Measurements from ENCODE around the gene FAM234B. TPM values are rescaled to one million over a fixed set of nuclear protein-coding genes. Genes with fewer than 3 reads are reported as not detected.

Gene FAM234B
- total RNA-seq, 1 experiment from 2014 or later, result 2.7 TPM

DNA sequence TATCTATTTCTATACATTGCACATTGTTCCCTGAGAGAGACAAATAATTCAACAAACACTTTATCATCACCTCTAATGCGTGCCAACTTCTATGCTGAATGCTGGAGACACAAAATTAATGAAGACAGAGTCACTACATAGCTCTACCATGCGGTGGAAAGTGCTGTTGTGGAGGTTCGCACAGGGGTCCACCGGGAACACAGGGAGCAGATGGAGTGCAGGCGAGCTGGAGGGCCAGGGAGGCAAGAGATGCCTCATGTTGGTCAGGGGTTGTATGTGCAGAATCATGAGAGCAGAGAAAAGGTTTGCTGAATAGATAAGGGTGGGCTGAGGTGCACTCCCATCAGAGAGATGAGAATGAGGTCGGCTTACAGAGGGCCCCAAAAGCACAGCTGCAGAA lies 25.2 kb downstream of the FAM234B start:
- Mint-ChIP-seq H3K4me1 (ENCODE audit: low read depth, unreplicated experiment) (no peaks in the 10 kb centered on the region), H3K4me3 (ENCODE audit: low read depth, unreplicated experiment) (no peak overlapping the region), H3K27ac (ENCODE audit: unreplicated experiment) (no peak overlapping the region), H3K9me3 (ENCODE audit: low read depth, unreplicated experiment) (no peaks in the 10 kb centered on the region), H3K27me3 (ENCODE audit: unreplicated experiment) (no peaks in the 10 kb centered on the region), H3K36me3 (ENCODE audit: insufficient read depth, unreplicated experiment) (no peaks in the 10 kb centered on the region)
- TF ChIP-seq, protein P1, sequence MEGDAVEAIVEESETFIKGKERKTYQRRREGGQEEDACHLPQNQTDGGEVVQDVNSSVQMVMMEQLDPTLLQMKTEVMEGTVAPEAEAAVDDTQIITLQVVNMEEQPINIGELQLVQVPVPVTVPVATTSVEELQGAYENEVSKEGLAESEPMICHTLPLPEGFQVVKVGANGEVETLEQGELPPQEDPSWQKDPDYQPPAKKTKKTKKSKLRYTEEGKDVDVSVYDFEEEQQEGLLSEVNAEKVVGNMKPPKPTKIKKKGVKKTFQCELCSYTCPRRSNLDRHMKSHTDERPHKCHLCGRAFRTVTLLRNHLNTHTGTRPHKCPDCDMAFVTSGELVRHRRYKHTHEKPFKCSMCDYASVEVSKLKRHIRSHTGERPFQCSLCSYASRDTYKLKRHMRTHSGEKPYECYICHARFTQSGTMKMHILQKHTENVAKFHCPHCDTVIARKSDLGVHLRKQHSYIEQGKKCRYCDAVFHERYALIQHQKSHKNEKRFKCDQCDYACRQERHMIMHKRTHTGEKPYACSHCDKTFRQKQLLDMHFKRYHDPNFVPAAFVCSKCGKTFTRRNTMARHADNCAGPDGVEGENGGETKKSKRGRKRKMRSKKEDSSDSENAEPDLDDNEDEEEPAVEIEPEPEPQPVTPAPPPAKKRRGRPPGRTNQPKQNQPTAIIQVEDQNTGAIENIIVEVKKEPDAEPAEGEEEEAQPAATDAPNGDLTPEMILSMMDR (IDR thresholded peaks at IDR 0.05; ENCODE audit: unreplicated experiment), result no peak
- intact Hi-C loops (cut with micrococcal nuclease; ENCODE audit: unreplicated experiment), result no loop called here
- DNase-seq, result no peak
- CTCF ChIA-PET, result no interaction called here
- no TSS peak for BruUV-seq (replicated peaks)

DNA sequence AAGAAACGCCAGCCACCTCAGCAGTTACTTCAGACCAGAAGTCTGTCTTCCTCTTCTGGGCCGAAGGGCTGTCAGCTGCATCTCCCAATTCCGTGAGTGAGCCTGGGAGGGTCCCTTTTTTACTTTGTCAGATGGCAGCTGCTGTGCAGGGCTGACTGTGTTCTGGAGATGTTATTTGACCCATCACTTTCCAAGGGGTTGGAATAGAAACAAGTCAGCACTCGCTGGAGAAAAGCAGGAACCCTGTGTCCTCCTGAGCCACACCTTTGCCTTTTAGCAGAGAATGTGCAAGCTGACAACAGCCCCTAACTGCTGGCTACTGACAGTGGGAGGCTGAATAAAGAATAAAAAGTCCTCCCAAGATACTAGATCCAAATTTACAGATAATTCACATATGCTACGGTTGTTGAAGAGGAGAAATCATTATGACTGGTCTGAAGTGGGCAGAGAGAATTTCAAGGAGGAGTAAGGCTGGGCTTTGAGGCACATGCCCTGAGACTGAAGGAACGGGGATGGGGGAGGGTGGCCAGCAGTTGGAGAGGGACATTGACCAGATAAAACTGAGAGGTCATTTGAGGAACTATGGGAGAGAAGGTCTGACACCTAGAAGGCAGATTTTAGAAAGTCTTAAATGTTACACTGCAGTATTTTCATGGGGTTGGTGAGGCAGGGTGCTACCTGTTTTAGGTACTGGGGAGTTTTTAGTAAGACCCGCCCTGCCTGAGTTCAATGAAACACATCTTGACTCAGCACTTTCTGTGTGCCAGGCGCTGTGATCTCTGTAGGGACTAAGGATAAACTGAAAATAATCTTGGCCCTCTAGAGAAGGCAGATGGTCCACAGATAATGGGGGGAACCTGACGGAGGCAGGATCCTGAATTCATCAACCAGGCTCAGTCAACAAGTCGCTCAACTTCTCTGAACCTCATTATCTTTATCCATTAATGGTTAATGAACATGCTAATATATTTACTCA lies 27.4 kb downstream of the FAM234B start:
- Mint-ChIP-seq H3K27ac (ENCODE audit: unreplicated experiment) (no peak overlapping the region), H3K4me3 (ENCODE audit: low read depth, unreplicated experiment) (no peak overlapping the region), H3K9me3 (ENCODE audit: low read depth, unreplicated experiment) (no peaks in the 10 kb centered on the region), H3K4me1 (ENCODE audit: low read depth, unreplicated experiment) (no peaks in the 10 kb centered on the region), H3K36me3 (ENCODE audit: insufficient read depth, unreplicated experiment) (no peaks in the 10 kb centered on the region), H3K27me3 (ENCODE audit: unreplicated experiment) (no peaks in the 10 kb centered on the region)
- TF ChIP-seq, protein P1 (IDR thresholded peaks at IDR 0.05; ENCODE audit: unreplicated experiment), result no peak
- BruUV-seq (replicated peaks), result no TSS peak
- no peak for DNase-seq
- CTCF ChIA-PET, result no interaction called here
- intact Hi-C loops (cut with micrococcal nuclease; ENCODE audit: unreplicated experiment), result no loop called here

DNA sequence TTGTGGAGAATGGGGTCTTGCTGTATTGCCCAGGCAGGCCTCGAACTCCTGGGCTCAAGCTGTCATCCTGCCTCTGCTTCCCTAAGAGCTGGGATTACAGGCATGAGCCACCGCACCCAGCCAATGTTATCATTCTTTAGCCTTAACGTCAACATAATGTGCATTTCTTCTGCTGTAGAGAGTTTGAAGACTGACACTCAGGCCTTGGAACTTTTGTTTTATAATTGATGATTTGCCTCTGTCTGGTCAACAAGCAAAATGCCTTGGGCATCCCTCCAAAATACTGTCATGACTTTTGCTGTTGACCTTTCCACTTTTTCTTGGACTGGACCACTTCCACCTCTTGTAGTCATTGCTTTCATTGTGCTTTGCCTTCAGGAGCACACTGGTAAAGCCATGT lies 29.0 kb downstream of the FAM234B start:
- no peak overlapping the region for H3K27ac Mint-ChIP-seq (ENCODE audit: unreplicated experiment)
- no peak for DNase-seq
- intact Hi-C loops (cut with micrococcal nuclease; ENCODE audit: unreplicated experiment), result no loop called here
- no peaks in the 10 kb centered on the region for H3K36me3 Mint-ChIP-seq (ENCODE audit: insufficient read depth, unreplicated experiment)
- H3K4me1 Mint-ChIP-seq (ENCODE audit: low read depth, unreplicated experiment), result no peaks in the 10 kb centered on the region
- H3K9me3 Mint-ChIP-seq (ENCODE audit: low read depth, unreplicated experiment), result no peaks in the 10 kb centered on the region
- TF ChIP-seq, protein P1 (IDR thresholded peaks at IDR 0.05; ENCODE audit: unreplicated experiment), result no peak
- CTCF ChIA-PET, result interaction anchor here (0.7 kb wide), 2 partner anchors 26 to 598 kb away, joined by 3 read pairs; no protein-coding TSS in a partner anchor
- no TSS peak for BruUV-seq (replicated peaks)
- no peak overlapping the region for H3K4me3 Mint-ChIP-seq (ENCODE audit: low read depth, unreplicated experiment)
- H3K27me3 Mint-ChIP-seq (ENCODE audit: unreplicated experiment), result no peaks in the 10 kb centered on the region

DNA sequence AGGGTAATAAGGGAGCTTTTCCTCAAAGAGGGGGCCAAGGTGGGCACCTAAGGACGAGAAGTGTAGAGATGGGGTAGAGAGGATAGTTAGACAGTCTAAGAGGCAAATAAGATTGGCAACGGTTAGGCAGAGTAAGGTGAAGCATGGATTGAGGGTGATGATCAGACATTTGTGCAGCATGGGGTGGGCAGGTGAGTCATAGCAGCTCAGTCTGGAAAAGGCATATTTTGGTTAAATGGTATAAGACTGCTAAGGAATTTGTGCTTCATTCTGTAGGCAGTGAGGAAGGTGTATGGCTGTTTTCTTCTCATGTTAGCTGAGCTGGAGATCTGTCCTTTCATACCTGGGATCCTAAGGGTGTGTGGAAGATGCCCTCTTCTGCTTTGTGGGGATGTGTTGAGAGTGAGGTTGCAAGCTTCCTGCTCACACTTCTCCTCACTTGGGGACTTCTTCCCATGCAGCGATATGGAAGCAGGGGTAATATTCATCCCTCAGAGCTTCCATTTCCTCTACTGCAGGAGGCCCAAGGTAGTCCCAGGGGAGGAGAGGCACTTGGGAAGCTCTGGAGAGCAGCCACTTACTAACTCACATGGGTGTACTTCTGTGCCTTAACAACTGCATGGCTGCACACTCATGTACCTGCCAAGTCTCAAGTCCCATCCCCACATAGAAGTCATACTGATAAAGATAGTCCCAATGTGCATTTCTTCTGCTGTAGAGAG lies 30.4 kb downstream of the FAM234B start:
- intact Hi-C loops (cut with micrococcal nuclease; ENCODE audit: unreplicated experiment), result no loop called here
- Mint-ChIP-seq H3K4me1 (ENCODE audit: low read depth, unreplicated experiment) (no peaks in the 10 kb centered on the region), H3K27ac (ENCODE audit: unreplicated experiment) (no peak overlapping the region), H3K27me3 (ENCODE audit: unreplicated experiment) (no peaks in the 10 kb centered on the region), H3K36me3 (ENCODE audit: insufficient read depth, unreplicated experiment) (no peaks in the 10 kb centered on the region), H3K4me3 (ENCODE audit: low read depth, unreplicated experiment) (no peak overlapping the region), H3K9me3 (ENCODE audit: low read depth, unreplicated experiment) (no peaks in the 10 kb centered on the region)
- BruUV-seq (replicated peaks), result no TSS peak
- DNase-seq, result no peak
- TF ChIP-seq, protein P1 (IDR thresholded peaks at IDR 0.05; ENCODE audit: unreplicated experiment), result no peak
- CTCF ChIA-PET, result no interaction called here
